Osteoblast (primary cell): ENCODE results near the gene FOLR2. TPM values are rescaled to one million over a fixed set of nuclear protein-coding genes. Genes with fewer than 3 reads are reported as not detected.

Experiments used
- DNase-seq: peaks from one replicate; pipeline ENCODE4 v3.0.0; 2011; ENCODE audit warnings: low spot score, mixed read lengths; ENCODE audit not compliant: insufficient read length; ENCODE audit errors: missing footprints
- H2AFZ ChIP-seq: 2 replicates; pipeline ENCODE4 v1.6.0; 2011; ENCODE audit warnings: mild to moderate bottlenecking, low read length
- H3K27ac ChIP-seq: 2 replicates; pipeline ENCODE4 v1.5.1; 2011; ENCODE audit warnings: mild to moderate bottlenecking, low read depth, low read length, moderate library complexity
- H3K27me3 ChIP-seq: 2 replicates; pipeline ENCODE4 v1.6.0; 2012; ENCODE audit warnings: mild to moderate bottlenecking, control low read depth, inconsistent platforms, low read length, moderate library complexity; ENCODE audit not compliant: insufficient read depth
- H3K36me3 ChIP-seq: 2 replicates; pipeline ENCODE4 v1.5.1; 2011; ENCODE audit warnings: mild to moderate bottlenecking, low read length, control low read depth, moderate library complexity; ENCODE audit not compliant: insufficient read depth
- H3K4me1 ChIP-seq: 2 replicates; pipeline ENCODE4 v1.5.1; 2011; ENCODE audit warnings: mild to moderate bottlenecking, low read length, control low read depth, moderate library complexity; ENCODE audit not compliant: insufficient read depth
- H3K4me2 ChIP-seq: 2 replicates; pipeline ENCODE4 v1.6.0; 2011; ENCODE audit warnings: mild to moderate bottlenecking, low read length; ENCODE audit not compliant: insufficient read depth
- H3K4me3 ChIP-seq: fragments of 200-600 bp; sonication (generic); 3 replicates; pipeline ENCODE4 v1.5.1; 2012; ENCODE audit warnings: mild to moderate bottlenecking, low read length, inconsistent platforms; ENCODE audit not compliant: insufficient read depth
- H3K79me2 ChIP-seq: 2 replicates; pipeline ENCODE4 v1.6.0; 2012; ENCODE audit warnings: mild to moderate bottlenecking, low read length, control low read depth, inconsistent platforms; ENCODE audit not compliant: insufficient read depth
- H3K9me3 ChIP-seq: 2 replicates; pipeline ENCODE4 v1.5.1; 2011; ENCODE audit warnings: low read depth, low read length, control low read depth
- H4K20me1 ChIP-seq: 2 replicates; pipeline ENCODE4 v1.6.0; 2012; ENCODE audit warnings: mild to moderate bottlenecking, low read length, control low read depth; ENCODE audit not compliant: insufficient read depth
- total RNA-seq: library from RNA; depleted of rRNA; stranded (reverse); fragments of >200 nt; gene quantifications from 2 replicates; pipeline ENCODE4 v1.2.3, GENCODE V29; 2012
- TF ChIP-seq, protein P1 (sequence below): IDR thresholded peaks from 2 replicates; pipeline ENCODE4 v1.5.1; 2011; ENCODE audit warnings: mild to moderate bottlenecking, low read depth, low read length, moderate library complexity; ENCODE audit errors: extremely low read depth

Gene FOLR2
- total RNA-seq, 1 donor = not detected

DNA sequence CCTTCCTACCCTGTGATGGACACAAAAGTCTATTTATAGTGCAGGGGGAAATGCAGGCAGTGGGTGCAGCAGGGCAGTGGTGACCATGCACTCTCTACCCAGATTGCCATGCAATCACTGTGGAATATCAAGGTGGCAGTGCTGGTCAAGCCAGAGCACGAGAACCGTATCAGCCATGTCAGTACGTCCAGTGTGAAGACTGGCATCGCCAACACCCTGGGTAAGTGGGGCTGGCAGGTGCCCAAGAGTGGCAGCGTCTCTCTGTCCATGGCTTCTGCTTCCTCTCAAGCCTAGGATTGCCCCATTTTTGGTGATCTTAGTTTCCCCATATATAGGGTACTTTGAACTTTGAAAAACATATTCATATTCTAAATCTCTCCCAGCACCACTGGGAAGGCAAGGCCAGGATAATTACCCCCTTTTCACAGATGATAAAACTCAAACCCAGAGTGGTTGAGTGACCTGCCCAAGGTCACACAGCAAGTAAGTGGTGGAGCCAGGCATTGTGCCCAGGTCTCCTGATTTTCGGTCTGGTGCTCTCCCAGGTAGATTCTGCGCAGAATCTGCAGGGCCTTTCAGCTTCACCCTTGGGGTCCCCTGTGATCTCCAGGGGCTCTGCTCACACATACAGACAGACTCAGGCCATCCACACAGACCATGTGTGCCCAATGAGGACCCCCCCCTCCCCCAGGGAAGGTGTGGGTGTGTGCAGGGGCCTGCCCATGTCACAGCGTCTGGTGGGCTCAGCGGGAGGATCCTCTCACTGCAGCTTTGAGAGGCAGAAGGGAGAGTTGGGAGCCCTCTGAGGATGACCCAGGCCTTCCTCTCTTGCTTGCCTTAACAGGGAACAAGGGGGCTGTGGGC, 15.0 kb downstream of the FOLR2 start:
- peak; percentile 64 for DNase-seq
- Histone ChIP-seq H3K27me3 (no peaks in the 10 kb centered on the region), H2AFZ (no peak overlapping the region), H3K9me3 (no peaks in the 10 kb centered on the region), H3K79me2 (peaks cover 28% of the 10 kb centered on the region), H3K4me1 (peaks cover 4% of the 10 kb centered on the region), H3K4me2 (no peak overlapping the region), H3K4me3 (no peak overlapping the region), H4K20me1 (peaks cover 79% of the 10 kb centered on the region), H3K36me3 (peaks cover 90% of the 10 kb centered on the region), H3K27ac (no peak overlapping the region)
- TF ChIP-seq, protein P1, sequence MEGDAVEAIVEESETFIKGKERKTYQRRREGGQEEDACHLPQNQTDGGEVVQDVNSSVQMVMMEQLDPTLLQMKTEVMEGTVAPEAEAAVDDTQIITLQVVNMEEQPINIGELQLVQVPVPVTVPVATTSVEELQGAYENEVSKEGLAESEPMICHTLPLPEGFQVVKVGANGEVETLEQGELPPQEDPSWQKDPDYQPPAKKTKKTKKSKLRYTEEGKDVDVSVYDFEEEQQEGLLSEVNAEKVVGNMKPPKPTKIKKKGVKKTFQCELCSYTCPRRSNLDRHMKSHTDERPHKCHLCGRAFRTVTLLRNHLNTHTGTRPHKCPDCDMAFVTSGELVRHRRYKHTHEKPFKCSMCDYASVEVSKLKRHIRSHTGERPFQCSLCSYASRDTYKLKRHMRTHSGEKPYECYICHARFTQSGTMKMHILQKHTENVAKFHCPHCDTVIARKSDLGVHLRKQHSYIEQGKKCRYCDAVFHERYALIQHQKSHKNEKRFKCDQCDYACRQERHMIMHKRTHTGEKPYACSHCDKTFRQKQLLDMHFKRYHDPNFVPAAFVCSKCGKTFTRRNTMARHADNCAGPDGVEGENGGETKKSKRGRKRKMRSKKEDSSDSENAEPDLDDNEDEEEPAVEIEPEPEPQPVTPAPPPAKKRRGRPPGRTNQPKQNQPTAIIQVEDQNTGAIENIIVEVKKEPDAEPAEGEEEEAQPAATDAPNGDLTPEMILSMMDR = no peak

GRCh38 chr11:72232260-72233055, 15.9 kb downstream of the FOLR2 start:
- peak; percentile 37 for DNase-seq
- no peaks in the 10 kb centered on the region for H3K4me1 ChIP-seq
- H3K36me3 ChIP-seq = peaks cover 90% of the 10 kb centered on the region
- H4K20me1 ChIP-seq = peaks cover 79% of the 10 kb centered on the region
- TF ChIP-seq, protein P1 = no peak
- no peak overlapping the region for H3K4me2 ChIP-seq
- H3K27ac ChIP-seq = no peak overlapping the region
- no peaks in the 10 kb centered on the region for H3K27me3 ChIP-seq
- no peaks in the 10 kb centered on the region for H3K9me3 ChIP-seq
- peaks cover 20% of the 10 kb centered on the region for H3K79me2 ChIP-seq
- no peak overlapping the region for H2AFZ ChIP-seq
- no peak overlapping the region for H3K4me3 ChIP-seq

DNA sequence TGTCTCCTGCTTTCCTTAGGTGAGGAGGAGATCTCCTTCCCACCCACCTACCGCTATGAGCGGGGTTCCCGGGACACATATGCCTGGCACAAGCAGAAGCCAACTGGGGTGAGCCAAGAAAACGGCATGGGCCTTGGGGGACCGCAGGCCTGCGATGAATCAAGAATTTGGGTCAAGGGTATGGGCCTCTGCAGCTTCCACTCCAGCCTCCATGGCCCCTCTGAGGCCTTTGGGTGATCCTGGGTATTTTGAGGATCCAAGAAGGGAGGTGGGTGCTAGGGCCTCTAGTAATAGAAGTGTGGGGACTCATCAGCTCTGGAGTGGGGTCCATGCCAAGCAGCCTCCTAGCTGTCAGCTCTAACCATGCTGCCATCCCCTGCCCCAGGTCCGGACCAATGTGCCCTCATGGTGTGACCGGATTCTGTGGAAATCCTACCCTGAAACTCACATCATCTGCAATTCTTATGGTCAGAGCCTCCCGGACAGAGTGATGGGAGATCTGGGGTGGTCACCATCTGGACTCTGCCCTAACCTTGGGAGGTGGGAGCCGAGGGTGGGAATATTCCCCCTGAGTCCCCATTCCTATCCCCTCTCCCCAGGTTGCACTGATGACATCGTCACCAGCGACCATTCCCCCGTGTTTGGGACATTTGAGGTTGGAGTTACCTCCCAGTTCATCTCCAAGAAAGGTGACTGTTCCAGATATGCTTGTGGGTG, 16.6 kb downstream of the FOLR2 start:
- H3K79me2 ChIP-seq = peaks cover 12% of the 10 kb centered on the region
- no peaks in the 10 kb centered on the region for H3K4me1 ChIP-seq
- DNase-seq = peak; percentile 38
- H3K4me3 ChIP-seq = no peak overlapping the region
- H3K9me3 ChIP-seq = no peaks in the 10 kb centered on the region
- TF ChIP-seq, protein P1 = no peak
- H3K4me2 ChIP-seq = no peak overlapping the region
- H3K27me3 ChIP-seq = no peaks in the 10 kb centered on the region
- H3K36me3 ChIP-seq = peaks cover 92% of the 10 kb centered on the region
- H2AFZ ChIP-seq = no peak overlapping the region
- no peak overlapping the region for H3K27ac ChIP-seq
- H4K20me1 ChIP-seq = peaks cover 79% of the 10 kb centered on the region
